Activated naive CD8-positive, alpha-beta T cell treated with anti-CD3 and anti-CD28 coated beads, Interleukin-2, amount 50 U/mL, for 24 hours (primary cell): Measurements from ENCODE around the gene GTF3C5.
"Not testable (repeated sequence)": the region's sequence is repeated elsewhere in the genome, so short reads cannot be mapped to it uniquely, and the experiment has no call there.

ENCODE experiments used
- ATAC-seq: fragments of 150-1000 bp; cut with Tn5 transposase; one replicate; pipeline ENCODE4 v1.10.0; 2021
- DNase-seq: peaks from one replicate; pipeline ENCODE4 v3.0.0; 2021
- H3K27ac Mint-ChIP-seq: one replicate; pipeline ENCODE4 v1.8.0; 2021; ENCODE audit warnings: mild to moderate bottlenecking, mixed read lengths
- H3K27me3 Mint-ChIP-seq: one replicate; pipeline ENCODE4 v1.8.0; 2021; ENCODE audit warnings: mixed read lengths
- H3K36me3 Mint-ChIP-seq: one replicate; pipeline ENCODE4 v1.8.0; 2021; ENCODE audit warnings: low read depth, mixed read lengths
- H3K4me1 Mint-ChIP-seq: one replicate; pipeline ENCODE4 v1.8.0; 2021; ENCODE audit warnings: mixed read lengths
- H3K4me3 Mint-ChIP-seq: one replicate; pipeline ENCODE4 v1.8.0; 2021; ENCODE audit warnings: mild to moderate bottlenecking, moderate library complexity, mixed read lengths
- H3K9me3 Mint-ChIP-seq: one replicate; pipeline ENCODE4 v1.8.0; 2021; ENCODE audit warnings: mixed read lengths

The GTF3C5 gene

DNA sequence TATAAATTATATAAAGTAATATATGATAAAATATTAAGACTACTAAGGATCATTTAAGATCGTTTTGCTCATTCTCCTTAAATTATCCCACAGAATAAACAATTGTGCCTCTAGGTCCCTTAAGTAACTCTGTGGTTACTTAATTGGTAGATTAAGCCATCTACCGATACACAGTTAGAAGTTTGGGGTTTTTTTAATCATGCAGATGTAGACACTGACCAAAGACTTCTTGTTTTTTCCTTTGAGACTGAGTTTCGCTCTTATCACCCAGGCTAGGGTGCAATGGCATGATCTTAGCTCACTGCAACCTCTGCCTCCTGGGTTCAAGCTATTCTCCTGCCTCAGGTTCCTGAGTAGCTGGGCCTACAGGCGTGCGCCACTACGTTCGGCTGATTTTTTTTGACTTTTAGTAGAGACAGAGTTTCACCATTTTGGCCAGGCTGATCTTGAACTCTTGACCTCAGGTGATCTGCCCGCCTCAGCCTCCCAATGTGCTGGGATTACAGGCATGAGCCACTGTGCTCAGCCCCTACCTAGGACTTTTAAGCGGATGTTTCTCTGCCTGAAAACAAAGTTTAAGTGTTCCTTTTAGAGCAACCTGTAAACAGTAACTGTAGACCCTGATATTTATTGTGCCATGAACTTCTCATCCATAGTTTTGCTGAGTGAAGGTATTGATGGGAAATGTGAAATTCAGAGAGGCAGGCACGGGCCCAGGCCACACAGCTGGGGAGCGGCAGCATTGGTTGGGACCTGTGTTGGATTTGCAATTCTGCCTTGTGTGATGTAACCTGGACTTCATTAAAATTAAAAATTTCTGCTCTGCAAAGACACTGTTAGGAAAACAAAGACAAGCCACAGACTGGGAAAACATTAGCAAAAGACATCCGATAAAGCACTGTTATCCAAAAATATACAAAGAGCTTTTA lies 42.6 kb downstream of the GTF3C5 start:
- Mint-ChIP-seq H3K27me3 (peaks cover 2% of the 10 kb centered on the region), H3K36me3 (no peaks in the 10 kb centered on the region), H3K27ac (no peak overlapping the region), H3K4me3 (no peak overlapping the region), H3K9me3 (no peaks in the 10 kb centered on the region), H3K4me1 (no peaks in the 10 kb centered on the region)
- DNase-seq (no peak), ATAC-seq (no peak)

DNA sequence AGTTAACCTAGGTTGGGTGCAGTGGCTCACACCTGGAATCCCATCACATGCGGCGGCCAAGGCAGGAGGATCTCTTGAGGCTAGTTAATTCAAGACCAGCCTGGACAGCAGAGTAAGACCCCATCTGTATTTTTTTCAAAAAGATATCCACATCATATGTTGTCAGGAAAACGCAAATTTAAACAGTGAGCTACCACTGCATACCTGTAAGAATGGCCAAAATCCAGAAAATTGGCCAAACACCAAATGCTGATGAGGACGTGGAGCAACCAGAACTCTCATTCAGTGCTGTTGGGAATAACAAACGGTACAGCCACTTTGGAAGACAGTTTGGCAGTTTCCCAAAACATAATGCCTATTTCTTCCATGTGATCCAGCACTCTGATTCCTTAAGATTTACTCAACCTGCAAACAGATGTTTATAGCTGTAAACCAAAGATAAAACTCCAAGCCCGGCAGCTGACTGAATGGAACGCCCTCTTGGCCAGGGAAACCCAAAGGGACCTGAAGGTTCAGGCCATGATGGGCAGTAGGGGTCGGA lies 43.4 kb downstream of the GTF3C5 start:
- no peaks in the 10 kb centered on the region for H3K9me3 Mint-ChIP-seq
- H3K4me3 Mint-ChIP-seq: no peak overlapping the region
- DNase-seq (no peak), ATAC-seq (no peak)
- H3K4me1 Mint-ChIP-seq: no peaks in the 10 kb centered on the region
- H3K36me3 Mint-ChIP-seq: no peaks in the 10 kb centered on the region
- no peak overlapping the region for H3K27ac Mint-ChIP-seq
- peaks cover 2% of the 10 kb centered on the region for H3K27me3 Mint-ChIP-seq

DNA sequence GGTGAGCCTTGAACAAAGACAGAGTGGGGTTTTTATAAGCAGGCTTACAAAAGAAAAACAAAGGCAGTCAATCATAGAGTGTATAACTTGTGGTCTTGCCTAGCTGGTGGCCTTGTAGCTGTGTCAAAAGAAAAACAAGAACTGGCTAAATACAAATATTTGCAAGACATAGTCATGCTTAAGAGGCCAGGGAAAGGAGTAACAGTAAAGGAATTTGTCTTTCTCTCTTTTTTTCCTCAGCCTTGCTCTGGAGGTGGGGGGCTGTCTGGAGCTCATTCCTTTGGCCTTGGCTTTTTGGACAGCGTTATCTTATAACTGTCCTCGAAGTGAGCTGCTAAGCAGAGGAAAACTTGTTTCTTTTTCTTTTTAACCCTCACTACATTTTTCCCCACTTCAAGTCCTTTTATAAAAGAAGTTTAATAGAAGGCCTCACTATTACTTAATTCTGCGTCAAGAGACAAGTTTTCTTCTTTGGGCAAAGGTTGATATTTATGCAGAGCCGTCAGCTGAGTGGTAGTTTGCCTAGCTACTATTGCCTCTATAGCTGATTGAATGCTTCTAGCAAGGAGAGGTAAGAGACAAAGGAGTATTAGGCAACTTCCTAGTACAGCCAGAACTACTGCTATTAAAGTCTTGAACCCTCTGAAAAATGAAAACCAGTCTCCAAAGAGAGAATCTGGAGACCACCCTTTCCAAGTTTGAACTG lies 45.3 kb downstream of the GTF3C5 start:
- no peak for ATAC-seq
- Mint-ChIP-seq H3K27ac (no peak overlapping the region), H3K9me3 (no peaks in the 10 kb centered on the region), H3K4me3 (no peak overlapping the region), H3K36me3 (no peaks in the 10 kb centered on the region), H3K27me3 (peaks cover 4% of the 10 kb centered on the region), H3K4me1 (no peaks in the 10 kb centered on the region)
- DNase-seq: no peak

DNA sequence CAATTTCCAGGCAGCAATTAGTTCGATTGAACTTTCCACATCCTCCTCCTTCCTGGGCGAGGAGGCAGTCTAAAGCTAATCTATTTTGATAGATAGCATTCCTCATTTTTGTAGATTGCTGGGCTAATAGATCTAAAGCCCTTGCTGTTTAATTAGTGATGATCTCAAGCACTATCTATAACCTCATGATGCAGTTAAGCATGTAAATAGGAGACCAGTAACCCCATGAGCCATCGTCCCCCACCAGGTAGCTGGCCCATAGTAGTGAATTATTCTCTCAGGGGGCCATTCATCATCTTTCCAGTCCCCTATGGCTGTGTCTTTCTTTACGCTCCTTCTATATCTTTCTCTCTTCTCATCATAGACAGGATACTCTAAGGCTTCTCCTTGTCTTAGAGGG lies 45.9 kb downstream of the GTF3C5 start:
- no peaks in the 10 kb centered on the region for H3K9me3 Mint-ChIP-seq

DNA sequence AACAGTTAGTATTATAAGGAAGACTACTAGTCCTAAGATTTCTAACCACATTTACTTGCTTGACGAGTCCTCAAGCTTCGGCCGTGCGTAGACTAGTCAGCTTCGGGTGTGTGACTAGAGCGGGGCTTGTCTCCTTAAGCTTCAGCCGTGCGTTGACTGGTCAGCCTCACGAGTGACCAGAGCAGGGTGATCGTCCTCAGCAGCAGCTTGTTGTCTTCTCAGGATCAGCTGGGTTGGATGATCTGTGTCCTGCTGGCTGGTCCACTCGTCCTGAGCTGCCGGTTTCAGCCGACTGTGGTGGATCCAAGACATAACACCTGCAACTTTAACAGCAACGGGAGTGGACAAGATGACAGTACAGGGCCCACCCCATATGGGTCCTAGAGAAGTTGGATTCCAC lies 47.7 kb downstream of the GTF3C5 start:
- no peak overlapping the region for H3K4me3 Mint-ChIP-seq
- H3K9me3 Mint-ChIP-seq: no peaks in the 10 kb centered on the region
- no peaks in the 10 kb centered on the region for H3K36me3 Mint-ChIP-seq
- no peaks in the 10 kb centered on the region for H3K4me1 Mint-ChIP-seq
- DNase-seq (no peak), ATAC-seq (no peak)
- peaks cover 4% of the 10 kb centered on the region for H3K27me3 Mint-ChIP-seq
- no peak overlapping the region for H3K27ac Mint-ChIP-seq

More for the DNA sequence above, 45.9 kb downstream of the GTF3C5 start:
- H3K36me3 Mint-ChIP-seq: no peaks in the 10 kb centered on the region
- H3K4me3 Mint-ChIP-seq: no peak overlapping the region
- no peak overlapping the region for H3K27ac Mint-ChIP-seq
- DNase-seq: no peak
- ATAC-seq: no peak
- H3K27me3 Mint-ChIP-seq: peaks cover 4% of the 10 kb centered on the region
- no peaks in the 10 kb centered on the region for H3K4me1 Mint-ChIP-seq

DNA sequence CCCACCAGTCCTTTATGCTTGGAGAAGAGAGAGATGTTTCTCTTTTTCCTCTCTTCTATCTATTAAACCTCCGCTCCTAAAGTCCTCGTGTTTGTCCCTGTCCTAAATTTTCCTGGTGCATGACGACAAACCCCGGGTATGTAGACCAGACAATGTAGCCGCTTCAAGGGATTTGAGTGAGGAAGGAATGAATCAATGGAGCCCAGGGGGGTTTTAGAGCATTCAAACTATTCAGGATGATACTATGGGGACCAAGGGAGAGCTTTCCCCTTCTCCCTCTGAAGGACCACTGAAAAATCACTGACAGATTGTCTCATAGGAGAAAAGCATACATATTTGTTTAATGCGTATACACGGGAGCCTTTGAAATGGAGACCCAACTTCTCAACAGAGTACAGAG lies 49.4 kb downstream of the GTF3C5 start:
- H3K27ac Mint-ChIP-seq: no peak overlapping the region
- no peak for DNase-seq
- no peaks in the 10 kb centered on the region for H3K4me1 Mint-ChIP-seq
- no peaks in the 10 kb centered on the region for H3K36me3 Mint-ChIP-seq
- H3K27me3 Mint-ChIP-seq: peaks cover 4% of the 10 kb centered on the region
- H3K4me3 Mint-ChIP-seq: no peak overlapping the region
- no peaks in the 10 kb centered on the region for H3K9me3 Mint-ChIP-seq
- ATAC-seq: no peak

DNA sequence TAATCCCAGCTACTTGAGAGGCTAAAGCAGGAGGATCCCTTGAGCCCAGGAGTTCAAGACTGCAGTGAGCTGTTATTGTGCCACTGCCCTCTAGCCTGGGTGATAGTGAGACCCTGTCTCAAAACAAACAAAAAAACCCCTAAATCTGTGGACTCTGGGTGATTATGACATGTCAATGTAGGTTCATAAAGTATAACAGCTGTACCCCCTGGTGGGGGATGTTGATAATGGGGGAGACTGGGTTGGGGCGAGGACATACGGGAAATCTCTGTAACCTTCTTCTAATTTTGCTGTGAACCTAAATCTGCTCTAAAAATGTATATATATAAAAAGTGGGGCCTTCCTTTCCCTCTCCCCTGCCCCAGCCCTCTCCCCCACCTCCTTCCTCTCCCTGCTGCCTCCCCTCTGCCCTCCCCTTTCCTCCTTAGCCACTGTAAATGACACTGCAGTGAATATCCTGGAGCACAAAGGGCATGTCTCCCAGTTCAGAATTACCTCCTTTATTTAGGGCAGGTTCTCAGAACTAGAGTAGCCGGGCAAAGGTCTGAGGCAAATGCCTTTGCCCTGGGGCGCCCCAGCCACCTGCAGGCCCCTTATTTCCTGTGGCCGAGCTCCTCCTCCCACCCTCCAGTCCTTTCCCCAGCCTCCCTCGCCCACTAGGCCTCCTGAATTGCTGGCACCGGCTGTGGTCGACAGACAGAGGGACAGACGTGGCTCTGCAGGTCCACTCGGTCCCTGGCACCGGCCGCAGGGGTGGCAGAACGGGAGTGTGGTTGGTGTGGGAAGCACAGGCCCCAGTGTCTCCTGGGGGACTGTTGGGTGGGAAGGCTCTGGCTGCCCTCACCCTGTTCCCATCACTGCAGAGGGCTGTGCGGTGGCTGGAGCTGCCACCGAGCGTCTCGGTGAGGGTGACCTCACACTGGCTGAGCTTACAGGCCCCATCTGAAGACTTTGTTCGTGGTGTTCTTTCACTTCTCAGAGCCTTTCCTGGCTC lies 50.3 kb downstream of the GTF3C5 start:
- not testable (repeated sequence) for DNase-seq, H3K9me3 Mint-ChIP-seq, H3K4me3 Mint-ChIP-seq, H3K27me3 Mint-ChIP-seq, H3K27ac Mint-ChIP-seq, H3K4me1 Mint-ChIP-seq, H3K36me3 Mint-ChIP-seq
- peak; percentile 30 for ATAC-seq

DNA sequence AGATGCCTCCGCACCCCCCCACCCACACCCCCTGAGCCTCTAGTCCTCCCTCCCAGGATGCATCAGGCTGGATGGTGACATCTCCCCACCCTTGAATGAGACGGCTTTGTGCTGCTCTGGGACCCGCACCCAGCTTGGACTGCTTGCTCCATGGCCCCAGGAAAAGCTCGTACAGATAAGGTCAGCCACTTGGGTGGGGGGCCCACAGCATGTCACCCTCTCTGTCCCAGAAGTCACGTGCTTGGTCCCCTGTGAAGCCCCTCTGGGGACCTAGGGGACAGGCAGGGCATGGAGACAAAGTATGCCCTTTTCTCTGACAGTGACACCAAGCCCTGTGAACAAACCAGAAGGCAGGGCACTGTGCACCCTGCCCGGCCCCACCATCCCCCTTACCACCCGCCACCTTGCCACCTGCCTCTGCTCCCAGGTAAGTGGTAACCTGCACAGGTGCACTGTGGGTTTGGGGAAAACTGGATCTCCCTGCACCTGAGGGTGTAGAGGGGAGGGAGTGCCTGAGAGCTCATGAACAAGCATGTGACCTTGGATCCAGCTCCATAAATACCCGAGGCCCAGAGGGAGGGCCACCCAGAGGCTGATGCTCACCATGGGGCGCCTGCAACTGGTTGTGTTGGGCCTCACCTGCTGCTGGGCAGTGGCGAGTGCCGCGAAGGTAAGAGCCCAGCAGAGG lies 51.3 kb downstream of the GTF3C5 start:
- H3K4me3 Mint-ChIP-seq, ATAC-seq, H3K27ac Mint-ChIP-seq, H3K4me1 Mint-ChIP-seq, DNase-seq, H3K27me3 Mint-ChIP-seq, H3K36me3 Mint-ChIP-seq, H3K9me3 Mint-ChIP-seq: not testable (repeated sequence)

DNA sequence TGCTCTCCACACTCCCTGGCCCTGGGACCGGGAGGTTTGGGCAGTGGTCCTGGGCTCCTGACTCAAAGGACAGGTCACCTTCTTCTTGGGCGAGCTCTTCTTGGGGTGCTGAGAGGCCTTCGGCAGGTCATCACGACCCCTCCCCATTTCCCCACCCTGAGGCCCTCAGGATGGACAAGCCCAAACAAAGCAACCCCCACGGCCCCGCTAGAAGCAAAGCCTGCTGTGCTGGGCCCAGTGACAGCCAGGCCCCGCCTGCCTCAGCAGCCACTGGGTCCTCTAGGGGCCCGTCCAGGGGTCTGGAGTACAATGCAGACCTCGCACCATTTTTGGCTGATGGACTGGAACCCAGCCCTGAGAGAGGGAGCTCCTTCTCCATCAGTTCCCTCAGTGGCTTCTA lies 52.9 kb downstream of the GTF3C5 start:
- H3K4me3 Mint-ChIP-seq, DNase-seq, ATAC-seq, H3K27me3 Mint-ChIP-seq, H3K27ac Mint-ChIP-seq, H3K9me3 Mint-ChIP-seq, H3K4me1 Mint-ChIP-seq, H3K36me3 Mint-ChIP-seq: not testable (repeated sequence)

DNA sequence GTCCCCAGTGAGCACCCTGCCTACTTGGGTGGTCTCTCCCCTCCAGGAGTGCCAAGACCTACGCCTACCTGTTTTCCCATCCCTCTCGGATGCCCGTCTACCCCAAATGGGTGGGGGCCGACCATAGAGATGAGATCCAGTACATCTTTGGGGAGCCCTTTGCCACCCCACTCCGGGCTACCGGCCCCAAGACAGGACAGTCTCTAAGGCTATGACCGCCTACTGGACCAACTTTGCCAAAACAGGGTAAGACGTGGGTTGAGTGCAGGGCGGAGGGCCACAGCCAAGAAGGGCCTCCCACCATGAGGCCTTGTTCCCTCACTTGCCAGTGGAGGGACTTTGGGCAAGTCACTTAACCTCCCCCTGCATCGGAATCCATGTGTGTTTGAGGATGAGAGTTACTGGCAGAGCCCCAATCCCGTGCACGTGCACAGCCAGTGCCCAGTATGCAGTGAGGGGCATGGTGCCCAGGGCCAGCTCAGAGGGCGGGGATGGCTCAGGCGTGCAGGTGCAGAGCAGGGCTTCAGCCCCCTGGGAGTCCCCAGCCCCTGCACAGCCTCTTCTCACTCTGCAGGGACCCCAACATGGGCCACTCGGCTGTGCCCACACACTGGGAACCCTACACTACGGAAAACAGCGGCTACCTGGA lies 55.5 kb downstream of the GTF3C5 start:
- H3K36me3 Mint-ChIP-seq, ATAC-seq, DNase-seq, H3K27ac Mint-ChIP-seq, H3K9me3 Mint-ChIP-seq, H3K27me3 Mint-ChIP-seq, H3K4me1 Mint-ChIP-seq, H3K4me3 Mint-ChIP-seq: not testable (repeated sequence)

DNA sequence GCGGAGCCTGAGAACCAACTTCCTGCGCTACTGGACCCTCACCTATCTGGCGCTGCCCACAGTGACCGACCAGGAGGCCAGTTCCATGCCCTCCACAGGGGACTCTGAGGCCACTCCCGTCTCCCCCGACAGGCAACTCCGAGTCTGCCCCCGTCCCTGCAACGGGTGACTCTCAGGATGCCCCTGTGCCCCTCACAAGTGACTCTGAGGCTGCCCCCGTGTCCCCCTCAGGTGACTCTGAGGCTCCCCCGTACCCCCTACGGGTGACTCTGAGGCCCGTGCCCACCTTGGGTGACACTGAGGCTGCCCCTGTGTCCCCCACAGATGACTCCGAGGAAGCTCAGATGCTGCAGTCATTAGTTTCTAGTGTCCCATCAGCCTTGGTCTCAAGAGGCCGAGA lies 56.1 kb downstream of the GTF3C5 start:
- H3K27me3 Mint-ChIP-seq: no peaks in the 10 kb centered on the region
- no peaks in the 10 kb centered on the region for H3K4me1 Mint-ChIP-seq
- no peaks in the 10 kb centered on the region for H3K36me3 Mint-ChIP-seq
- ATAC-seq: no peak
- H3K9me3 Mint-ChIP-seq: no peaks in the 10 kb centered on the region
- H3K27ac Mint-ChIP-seq: no peak overlapping the region
- H3K4me3 Mint-ChIP-seq: no peak overlapping the region
- DNase-seq: no peak

DNA sequence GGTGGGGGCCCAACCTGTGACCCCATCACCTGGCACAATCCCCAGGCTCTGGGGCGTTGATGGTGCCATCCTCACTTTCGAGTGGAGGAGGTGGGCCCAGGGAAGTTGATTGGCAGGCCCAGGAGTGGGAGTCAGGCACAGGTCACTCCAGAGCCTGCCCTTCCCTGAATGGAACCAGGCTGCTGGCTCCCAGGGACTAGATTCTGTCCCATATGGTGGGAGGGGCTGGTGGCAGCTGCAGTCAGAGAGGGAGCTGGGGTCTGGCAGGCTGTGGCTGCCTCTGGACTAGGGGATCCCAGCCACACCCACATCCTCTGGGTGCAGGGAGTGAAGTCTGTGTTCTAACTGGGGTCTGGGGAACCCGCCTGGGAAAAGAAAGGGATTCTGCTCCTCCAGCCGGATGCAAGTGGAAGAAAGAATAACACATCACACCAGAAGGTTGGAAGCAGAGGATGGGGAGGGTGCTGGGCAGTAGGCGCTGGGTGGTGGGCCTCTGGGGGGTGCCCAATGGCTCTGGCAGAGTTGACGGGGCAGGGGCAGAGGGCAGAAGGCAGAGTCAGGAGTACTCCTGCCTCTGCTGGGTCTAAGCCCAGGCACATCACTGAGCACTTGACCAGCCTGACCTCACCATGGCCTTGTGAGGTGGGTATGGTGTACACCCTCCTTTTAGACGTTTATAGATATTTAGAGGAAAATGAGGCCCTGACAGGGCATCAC lies 56.8 kb downstream of the GTF3C5 start:
- Mint-ChIP-seq H3K4me1 (no peaks in the 10 kb centered on the region), H3K27ac (no peak overlapping the region), H3K36me3 (no peaks in the 10 kb centered on the region), H3K27me3 (no peaks in the 10 kb centered on the region), H3K4me3 (no peak overlapping the region), H3K9me3 (no peaks in the 10 kb centered on the region)
- ATAC-seq (no peak), DNase-seq (no peak)

DNA sequence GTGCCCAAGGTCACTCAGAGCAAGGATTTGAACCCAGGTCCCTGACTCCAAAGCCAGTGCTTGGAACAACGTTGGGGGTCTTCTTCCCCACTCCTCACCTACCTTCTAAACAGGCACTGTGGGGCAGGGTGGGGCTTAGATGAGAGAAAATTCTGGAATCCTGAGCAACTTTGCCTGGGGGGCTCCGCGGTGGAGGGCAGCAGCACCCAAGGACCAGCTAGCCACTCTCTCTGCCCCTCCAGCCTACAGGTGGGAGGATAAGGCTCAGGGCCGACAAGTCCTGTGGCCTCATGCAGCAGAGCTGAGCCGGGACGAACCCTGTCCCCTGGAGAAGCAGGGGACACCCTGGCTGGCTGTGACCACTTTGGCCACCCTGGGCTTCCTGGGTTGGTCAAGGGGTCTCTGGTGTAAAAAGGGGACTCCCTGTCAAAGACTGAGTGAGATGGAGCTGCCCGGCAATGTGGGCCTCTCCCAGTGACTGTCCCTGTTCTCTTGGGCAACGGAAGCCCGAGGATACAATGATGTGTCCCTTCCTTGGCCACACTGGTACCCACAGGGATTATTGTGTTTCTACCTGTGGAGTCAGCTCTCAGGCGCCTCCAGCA lies 57.5 kb downstream of the GTF3C5 start:
- H3K4me3 Mint-ChIP-seq: no peak overlapping the region
- no peaks in the 10 kb centered on the region for H3K4me1 Mint-ChIP-seq
- H3K27me3 Mint-ChIP-seq: no peaks in the 10 kb centered on the region
- H3K27ac Mint-ChIP-seq: no peak overlapping the region
- H3K9me3 Mint-ChIP-seq: no peaks in the 10 kb centered on the region
- ATAC-seq: no peak
- no peaks in the 10 kb centered on the region for H3K36me3 Mint-ChIP-seq
- DNase-seq: no peak
